Activated naive CD8-positive, alpha-beta T cell (primary cell): ENCODE measurements around the gene ARL10.

Source experiments
- H3K27ac Mint-ChIP-seq: one replicate; pipeline ENCODE4 v1.8.0; 2021; ENCODE audit warnings: mixed read lengths
- H3K27me3 Mint-ChIP-seq: one replicate; pipeline ENCODE4 v1.8.0; 2021; ENCODE audit warnings: mixed read lengths
- H3K36me3 Mint-ChIP-seq: one replicate; pipeline ENCODE4 v1.8.0; 2021; ENCODE audit warnings: mixed read lengths
- H3K4me1 Mint-ChIP-seq: one replicate; pipeline ENCODE4 v1.8.0; 2021; ENCODE audit warnings: low read depth, mixed read lengths
- H3K4me3 Mint-ChIP-seq: one replicate; pipeline ENCODE4 v1.8.0; 2021; ENCODE audit warnings: mild to moderate bottlenecking, mixed read lengths
- H3K9me3 Mint-ChIP-seq: one replicate; pipeline ENCODE4 v1.8.0; 2021; ENCODE audit warnings: low read depth, mixed read lengths

ARL10 gene

GRCh38 chr5:176353533-176353932 is 11.8 kb upstream of the ARL10 start:
- Mint-ChIP-seq H3K36me3 (peaks cover 6% of the 10 kb centered on the region), H3K27ac (peak overlapping the region; percentile 67), H3K9me3 (no peaks in the 10 kb centered on the region), H3K27me3 (no peaks in the 10 kb centered on the region), H3K4me3 (no peak overlapping the region), H3K4me1 (peaks cover 25% of the 10 kb centered on the region)

- Mint-ChIP-seq H3K4me3 (no peak overlapping the region), H3K27ac (no peak overlapping the region), H3K27me3 (no peaks in the 10 kb centered on the region), H3K9me3 (no peaks in the 10 kb centered on the region), H3K36me3 (peaks cover 7% of the 10 kb centered on the region), H3K4me1 (peaks cover 32% of the 10 kb centered on the region)
Observed at GRCh38 chr5:176355400-176356178, 9.7 kb upstream of the ARL10 start.

- H3K27me3 Mint-ChIP-seq = no peaks in the 10 kb centered on the region
- H3K4me1 Mint-ChIP-seq = peaks cover 32% of the 10 kb centered on the region
- no peak overlapping the region for H3K27ac Mint-ChIP-seq
- H3K9me3 Mint-ChIP-seq = no peaks in the 10 kb centered on the region
- peaks cover 7% of the 10 kb centered on the region for H3K36me3 Mint-ChIP-seq
- no peak overlapping the region for H3K4me3 Mint-ChIP-seq
Observed at GRCh38 chr5:176356179-176356566, 9.1 kb upstream of the ARL10 start.

- Mint-ChIP-seq H3K4me3 (peak overlapping the region; percentile 88), H3K27me3 (no peaks in the 10 kb centered on the region), H3K27ac (peak overlapping the region; percentile 35), H3K36me3 (peaks cover 7% of the 10 kb centered on the region), H3K9me3 (no peaks in the 10 kb centered on the region), H3K4me1 (peaks cover 35% of the 10 kb centered on the region)
Observed at GRCh38 chr5:176359658-176360057, 5.6 kb upstream of the ARL10 start.

GRCh38 chr5:176360894-176361436 is 4.3 kb upstream of the ARL10 start:
- H3K4me3 Mint-ChIP-seq = peak overlapping the region; percentile 97
- H3K27me3 Mint-ChIP-seq = no peaks in the 10 kb centered on the region
- H3K27ac Mint-ChIP-seq = peak overlapping the region; percentile 96
- peaks cover 35% of the 10 kb centered on the region for H3K4me1 Mint-ChIP-seq
- no peaks in the 10 kb centered on the region for H3K9me3 Mint-ChIP-seq
- H3K36me3 Mint-ChIP-seq = peaks cover 7% of the 10 kb centered on the region

GRCh38 chr5:176361437-176362232 is 3.7 kb upstream of the ARL10 start, which contains the start of gene KIAA1191:
KIAA1191 (minus strand) TSS chr5:176361764; CDS start chr5:176359508, 2,256 bp downstream.
- Mint-ChIP-seq H3K9me3 (no peaks in the 10 kb centered on the region), H3K27me3 (no peaks in the 10 kb centered on the region), H3K36me3 (peaks cover 7% of the 10 kb centered on the region), H3K4me1 (peaks cover 33% of the 10 kb centered on the region), H3K4me3 (peak within 1 kb of the TSS; percentile 97), H3K27ac (peak within 1 kb of the TSS; percentile 96)

- Mint-ChIP-seq H3K9me3 (no peaks in the 10 kb centered on the region), H3K36me3 (peaks cover 7% of the 10 kb centered on the region), H3K27me3 (no peaks in the 10 kb centered on the region)
Observed at GRCh38 chr5:176362233-176362490, 3.1 kb upstream of the ARL10 start.

GRCh38 chr5:176364765-176365350 is 429 bp upstream of the ARL10 start:
- H3K9me3 Mint-ChIP-seq = no peaks in the 10 kb centered on the region

More at GRCh38 chr5:176362233-176362490, 3.1 kb upstream of the ARL10 start:
- Mint-ChIP-seq H3K4me1 (peaks cover 34% of the 10 kb centered on the region), H3K4me3 (peak overlapping the region; percentile 97), H3K27ac (peak overlapping the region; percentile 96)

GRCh38 chr5:176366232-176366894 is 1.1 kb downstream of the ARL10 start:
- no peaks in the 10 kb centered on the region for H3K9me3 Mint-ChIP-seq
- peak overlapping the region; percentile 85 for H3K4me3 Mint-ChIP-seq
- peaks cover 9% of the 10 kb centered on the region for H3K36me3 Mint-ChIP-seq
- H3K4me1 Mint-ChIP-seq = peaks cover 16% of the 10 kb centered on the region
- no peaks in the 10 kb centered on the region for H3K27me3 Mint-ChIP-seq
- peak overlapping the region; percentile 69 for H3K27ac Mint-ChIP-seq

More at GRCh38 chr5:176364765-176365350, 429 bp upstream of the ARL10 start:
- peaks cover 17% of the 10 kb centered on the region for H3K4me1 Mint-ChIP-seq
- H3K27me3 Mint-ChIP-seq = no peaks in the 10 kb centered on the region
- peak overlapping the region; percentile 75 for H3K27ac Mint-ChIP-seq
- H3K4me3 Mint-ChIP-seq = peak overlapping the region; percentile 81
- peaks cover 9% of the 10 kb centered on the region for H3K36me3 Mint-ChIP-seq

GRCh38 chr5:176368726-176369125 is 3.4 kb downstream of the ARL10 start:
- H3K27ac Mint-ChIP-seq = no peak overlapping the region
- H3K4me1 Mint-ChIP-seq = peaks cover 4% of the 10 kb centered on the region
- no peaks in the 10 kb centered on the region for H3K9me3 Mint-ChIP-seq
- peaks cover 9% of the 10 kb centered on the region for H3K36me3 Mint-ChIP-seq
- no peaks in the 10 kb centered on the region for H3K27me3 Mint-ChIP-seq
- no peak overlapping the region for H3K4me3 Mint-ChIP-seq

- Mint-ChIP-seq H3K27ac (no peak overlapping the region), H3K9me3 (no peaks in the 10 kb centered on the region), H3K4me3 (no peak overlapping the region), H3K27me3 (no peaks in the 10 kb centered on the region), H3K4me1 (peaks cover 4% of the 10 kb centered on the region), H3K36me3 (peaks cover 9% of the 10 kb centered on the region)
Observed at GRCh38 chr5:176369934-176370711, 4.8 kb downstream of the ARL10 start.

- H3K4me1 Mint-ChIP-seq = no peaks in the 10 kb centered on the region
- no peaks in the 10 kb centered on the region for H3K9me3 Mint-ChIP-seq
- peaks cover 13% of the 10 kb centered on the region for H3K36me3 Mint-ChIP-seq
- no peak overlapping the region for H3K4me3 Mint-ChIP-seq
- H3K27me3 Mint-ChIP-seq = no peaks in the 10 kb centered on the region
- H3K27ac Mint-ChIP-seq = no peak overlapping the region
Observed at GRCh38 chr5:176371621-176372539, 6.6 kb downstream of the ARL10 start.

GRCh38 chr5:176373100-176373818 is 8.0 kb downstream of the ARL10 start:
- Mint-ChIP-seq H3K27ac (no peak overlapping the region), H3K27me3 (no peaks in the 10 kb centered on the region), H3K4me1 (no peaks in the 10 kb centered on the region), H3K36me3 (peaks cover 4% of the 10 kb centered on the region), H3K9me3 (no peaks in the 10 kb centered on the region), H3K4me3 (no peak overlapping the region)
